HepG2 (cell line): ENCODE measurements around the gene AGER. TPM values are rescaled to one million over a fixed set of nuclear protein-coding genes. Genes with fewer than 3 reads are reported as not detected.

Source experiments
- BRCA1 ChIP-seq: sonication (generic); formaldehyde crosslinking; IDR thresholded peaks from 2 replicates; pipeline ENCODE4 v1.4.0; 2020; ENCODE audit warnings: missing genetic modification reagents
- FIP1L1 ChIP-seq: fragments of 200-400 bp; formaldehyde crosslinking; IDR thresholded peaks from 2 replicates; pipeline ENCODE4 v1.6.1; 2018; ENCODE audit warnings: low read depth, mild to moderate bottlenecking, low read length, moderate library complexity, borderline replicate concordance; ENCODE audit not compliant: insufficient read depth
- GABPA ChIP-seq, 2 experiments: IDR thresholded peaks; 2 replicates each; pipeline ENCODE4 v1.6.1; 2011 to 2016; ENCODE audit warnings: low read depth in 2 of 2, low read length in 1 of 2, missing biosample characterization in 1 of 2, missing genetic modification characterization in 1 of 2
- GATAD1 ChIP-seq: IDR thresholded peaks from 2 replicates; pipeline ENCODE4 v1.6.1; 2016; ENCODE audit warnings: missing genetic modification reagents, missing compliant biosample characterization
- HNF4A ChIP-seq: sonication (generic); formaldehyde crosslinking; IDR thresholded peaks from 2 replicates; pipeline ENCODE4 v1.4.0; 2020; ENCODE audit warnings: missing genetic modification reagents
- MAFF ChIP-seq: IDR thresholded peaks from 2 replicates; pipeline ENCODE4 v1.6.1; 2011; ENCODE audit warnings: low read depth, low read length, improper control_type of control experiment
- MYC ChIP-seq: sonication (generic); formaldehyde crosslinking; IDR thresholded peaks from 2 replicates; pipeline ENCODE4 v1.9.0; 2021; ENCODE audit warnings: missing genetic modification reagents, borderline replicate concordance
- NR2C2 ChIP-seq: sonication (generic); formaldehyde crosslinking; IDR thresholded peaks from 2 replicates; pipeline ENCODE4 v1.4.0; 2020; ENCODE audit warnings: missing genetic modification reagents, mild to moderate bottlenecking, moderate library complexity, borderline replicate concordance
- RBFOX2 ChIP-seq: fragments of 200-400 bp; formaldehyde crosslinking; IDR thresholded peaks from 2 replicates; pipeline ENCODE4 v1.6.1; 2017; ENCODE audit warnings: low read depth, mild to moderate bottlenecking, low read length
- RCOR2 ChIP-seq: IDR thresholded peaks from 2 replicates; pipeline ENCODE4 v1.6.1; 2016; ENCODE audit warnings: missing biosample characterization, missing genetic modification reagents
- RNF2 ChIP-seq: fragments of 450-650 bp; conservative IDR thresholded peaks from 2 replicates; pipeline ENCODE4 v1.6.1; 2016; ENCODE audit warnings: low read depth
- SIX4 ChIP-seq: sonication (generic); formaldehyde crosslinking; IDR thresholded peaks from 2 replicates; pipeline ENCODE4 v1.4.0; 2020; ENCODE audit warnings: missing genetic modification reagents
- ZNF17 ChIP-seq: sonication (generic); formaldehyde crosslinking; IDR thresholded peaks from 2 replicates; pipeline ENCODE4 v1.5.0; 2020; ENCODE audit warnings: mild to moderate bottlenecking, missing genetic modification reagents
- ZNF589 ChIP-seq: sonication (generic); formaldehyde crosslinking; conservative IDR thresholded peaks from 2 replicates; pipeline ENCODE4 v1.8.0; 2022; ENCODE audit warnings: mild to moderate bottlenecking, moderate library complexity, missing genetic modification reagents
- polyA plus RNA-seq, 8 experiments: library from polyadenylated mRNA; depleted of rRNA in 3 of 8; stranded (reverse) in 7 of 8; unstranded in 1 of 8; fragments of >200 nt; fragmentation: Illumina TruSeq in 4 of 8; extraction: Trizol in 4 of 8; gene quantifications; 2 replicates each; pipeline versions ENCODE4 v1.2.1 to v1.2.3, GENCODE V29; 2011 to 2016; ENCODE audit warnings: low read depth in 4 of 8, missing spikeins in 1 of 8, mixed read lengths in 1 of 8; ENCODE audit not compliant: insufficient read depth in 1 of 8
- total RNA-seq, 5 experiments: library from RNA; depleted of rRNA; stranded (reverse); fragments of >200 nt; fragmentation: Illumina TruSeq; extraction: Trizol; gene quantifications; 2 replicates each; pipeline ENCODE4 v1.2.3, GENCODE V29; 2016; ENCODE audit warnings: low read depth in 1 of 5
- TF ChIP-seq, protein P1 (sequence below): IDR thresholded peaks from 2 replicates; pipeline ENCODE4 v1.6.1; 2012; ENCODE audit warnings: inconsistent platforms
- TF ChIP-seq, protein P2 (sequence below): IDR thresholded peaks from 2 replicates; pipeline ENCODE4 v1.6.1; 2012; ENCODE audit warnings: low read length, improper control_type of control experiment
- TF ChIP-seq, protein P3 (sequence below): sonication (generic); formaldehyde crosslinking; IDR thresholded peaks from 2 replicates; pipeline ENCODE4 v1.5.0; 2020; ENCODE audit warnings: missing genetic modification reagents
- TF ChIP-seq, protein P4 (sequence below): sonication (generic); formaldehyde crosslinking; conservative IDR thresholded peaks from 2 replicates; pipeline ENCODE4 v1.4.0; 2020; ENCODE audit warnings: missing genetic modification reagents
- TF ChIP-seq, protein P5 (sequence below), 2 experiments: sonication (generic) in 1 of 2; formaldehyde crosslinking in 1 of 2; IDR thresholded peaks; 2 replicates each; pipeline versions ENCODE4 v1.6.1 to v1.9.0; 2014 to 2022; ENCODE audit warnings: antibody characterized with exemption in 1 of 2, borderline replicate concordance in 1 of 2, inconsistent platforms in 1 of 2, low read depth in 1 of 2, missing genetic modification reagents in 1 of 2

AGER gene
- total and polyA plus RNA-seq, 2 of the 13 experiments (the other 11 are each of a cell fraction or from before 2014, with no cell fraction given) = 1.9 to 5.1 TPM

DNA sequence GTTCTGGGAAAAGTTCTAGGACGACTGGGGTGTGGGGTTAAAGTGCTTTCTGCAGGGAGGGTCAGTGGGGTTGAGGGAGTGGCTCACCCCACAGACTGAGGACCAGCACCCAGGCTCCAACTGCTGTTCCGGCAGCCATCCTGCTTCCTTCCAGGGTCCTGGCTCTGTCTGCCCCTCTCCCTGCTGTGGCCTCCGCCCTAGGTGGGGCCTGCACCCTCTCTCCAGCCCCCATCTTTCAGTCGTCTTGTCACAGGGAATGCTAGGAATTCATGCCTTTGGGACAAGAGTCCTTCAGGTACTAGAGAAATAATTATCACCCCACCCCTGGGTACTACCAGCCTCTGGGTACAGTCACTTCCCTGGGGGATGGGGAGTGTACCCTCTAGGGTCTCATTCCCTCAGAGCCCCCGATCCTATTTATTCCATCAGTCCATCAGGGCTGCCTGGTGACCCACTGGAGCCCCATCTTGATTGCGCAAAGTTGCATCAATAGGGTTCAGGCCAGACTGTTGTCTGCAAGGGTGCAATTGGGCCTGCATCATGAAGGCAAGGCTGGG lies at the start of gene AGER (continued):
- no peak for TF ChIP-seq RNF2
- no peak for TF ChIP-seq FIP1L1
- peak; percentile 5; the same call in 1 of the 2 replicates for TF ChIP-seq GABPA (IDR thresholded peaks at IDR 0.05; ENCODE audit: low read depth, low read length)
- no peak for TF ChIP-seq GABPA (CRISPR knock-in tag; IDR thresholded peaks at IDR 0.05; ENCODE audit: low read depth)
- TF ChIP-seq, protein P1, sequence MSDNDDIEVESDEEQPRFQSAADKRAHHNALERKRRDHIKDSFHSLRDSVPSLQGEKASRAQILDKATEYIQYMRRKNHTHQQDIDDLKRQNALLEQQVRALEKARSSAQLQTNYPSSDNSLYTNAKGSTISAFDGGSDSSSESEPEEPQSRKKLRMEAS = no peak
- TF ChIP-seq, protein P2, sequence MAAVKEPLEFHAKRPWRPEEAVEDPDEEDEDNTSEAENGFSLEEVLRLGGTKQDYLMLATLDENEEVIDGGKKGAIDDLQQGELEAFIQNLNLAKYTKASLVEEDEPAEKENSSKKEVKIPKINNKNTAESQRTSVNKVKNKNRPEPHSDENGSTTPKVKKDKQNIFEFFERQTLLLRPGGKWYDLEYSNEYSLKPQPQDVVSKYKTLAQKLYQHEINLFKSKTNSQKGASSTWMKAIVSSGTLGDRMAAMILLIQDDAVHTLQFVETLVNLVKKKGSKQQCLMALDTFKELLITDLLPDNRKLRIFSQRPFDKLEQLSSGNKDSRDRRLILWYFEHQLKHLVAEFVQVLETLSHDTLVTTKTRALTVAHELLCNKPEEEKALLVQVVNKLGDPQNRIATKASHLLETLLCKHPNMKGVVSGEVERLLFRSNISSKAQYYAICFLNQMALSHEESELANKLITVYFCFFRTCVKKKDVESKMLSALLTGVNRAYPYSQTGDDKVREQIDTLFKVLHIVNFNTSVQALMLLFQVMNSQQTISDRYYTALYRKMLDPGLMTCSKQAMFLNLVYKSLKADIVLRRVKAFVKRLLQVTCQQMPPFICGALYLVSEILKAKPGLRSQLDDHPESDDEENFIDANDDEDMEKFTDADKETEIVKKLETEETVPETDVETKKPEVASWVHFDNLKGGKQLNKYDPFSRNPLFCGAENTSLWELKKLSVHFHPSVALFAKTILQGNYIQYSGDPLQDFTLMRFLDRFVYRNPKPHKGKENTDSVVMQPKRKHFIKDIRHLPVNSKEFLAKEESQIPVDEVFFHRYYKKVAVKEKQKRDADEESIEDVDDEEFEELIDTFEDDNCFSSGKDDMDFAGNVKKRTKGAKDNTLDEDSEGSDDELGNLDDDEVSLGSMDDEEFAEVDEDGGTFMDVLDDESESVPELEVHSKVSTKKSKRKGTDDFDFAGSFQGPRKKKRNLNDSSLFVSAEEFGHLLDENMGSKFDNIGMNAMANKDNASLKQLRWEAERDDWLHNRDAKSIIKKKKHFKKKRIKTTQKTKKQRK = no peak
- peak; percentile 69 for TF ChIP-seq RBFOX2
- no peak for TF ChIP-seq SIX4 (CRISPR knock-in tag)
- TF ChIP-seq RCOR2 = no peak
- peak; percentile 14; the same call in 1 of the 2 replicates for TF ChIP-seq HNF4A (CRISPR knock-in tag)
- no peak for TF ChIP-seq MYC
- TF ChIP-seq, protein P3, sequence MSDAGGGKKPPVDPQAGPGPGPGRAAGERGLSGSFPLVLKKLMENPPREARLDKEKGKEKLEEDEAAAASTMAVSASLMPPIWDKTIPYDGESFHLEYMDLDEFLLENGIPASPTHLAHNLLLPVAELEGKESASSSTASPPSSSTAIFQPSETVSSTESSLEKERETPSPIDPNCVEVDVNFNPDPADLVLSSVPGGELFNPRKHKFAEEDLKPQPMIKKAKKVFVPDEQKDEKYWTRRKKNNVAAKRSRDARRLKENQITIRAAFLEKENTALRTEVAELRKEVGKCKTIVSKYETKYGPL = no peak
- TF ChIP-seq GATAD1 (CRISPR knock-in tag) = no peak
- no peak for TF ChIP-seq MAFF
- TF ChIP-seq ZNF17 (CRISPR knock-in tag) = no peak
- TF ChIP-seq, protein P4, sequence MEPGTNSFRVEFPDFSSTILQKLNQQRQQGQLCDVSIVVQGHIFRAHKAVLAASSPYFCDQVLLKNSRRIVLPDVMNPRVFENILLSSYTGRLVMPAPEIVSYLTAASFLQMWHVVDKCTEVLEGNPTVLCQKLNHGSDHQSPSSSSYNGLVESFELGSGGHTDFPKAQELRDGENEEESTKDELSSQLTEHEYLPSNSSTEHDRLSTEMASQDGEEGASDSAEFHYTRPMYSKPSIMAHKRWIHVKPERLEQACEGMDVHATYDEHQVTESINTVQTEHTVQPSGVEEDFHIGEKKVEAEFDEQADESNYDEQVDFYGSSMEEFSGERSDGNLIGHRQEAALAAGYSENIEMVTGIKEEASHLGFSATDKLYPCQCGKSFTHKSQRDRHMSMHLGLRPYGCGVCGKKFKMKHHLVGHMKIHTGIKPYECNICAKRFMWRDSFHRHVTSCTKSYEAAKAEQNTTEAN (CRISPR knock-in tag) = no peak
- TF ChIP-seq BRCA1 = no peak
- TF ChIP-seq, protein P5, sequence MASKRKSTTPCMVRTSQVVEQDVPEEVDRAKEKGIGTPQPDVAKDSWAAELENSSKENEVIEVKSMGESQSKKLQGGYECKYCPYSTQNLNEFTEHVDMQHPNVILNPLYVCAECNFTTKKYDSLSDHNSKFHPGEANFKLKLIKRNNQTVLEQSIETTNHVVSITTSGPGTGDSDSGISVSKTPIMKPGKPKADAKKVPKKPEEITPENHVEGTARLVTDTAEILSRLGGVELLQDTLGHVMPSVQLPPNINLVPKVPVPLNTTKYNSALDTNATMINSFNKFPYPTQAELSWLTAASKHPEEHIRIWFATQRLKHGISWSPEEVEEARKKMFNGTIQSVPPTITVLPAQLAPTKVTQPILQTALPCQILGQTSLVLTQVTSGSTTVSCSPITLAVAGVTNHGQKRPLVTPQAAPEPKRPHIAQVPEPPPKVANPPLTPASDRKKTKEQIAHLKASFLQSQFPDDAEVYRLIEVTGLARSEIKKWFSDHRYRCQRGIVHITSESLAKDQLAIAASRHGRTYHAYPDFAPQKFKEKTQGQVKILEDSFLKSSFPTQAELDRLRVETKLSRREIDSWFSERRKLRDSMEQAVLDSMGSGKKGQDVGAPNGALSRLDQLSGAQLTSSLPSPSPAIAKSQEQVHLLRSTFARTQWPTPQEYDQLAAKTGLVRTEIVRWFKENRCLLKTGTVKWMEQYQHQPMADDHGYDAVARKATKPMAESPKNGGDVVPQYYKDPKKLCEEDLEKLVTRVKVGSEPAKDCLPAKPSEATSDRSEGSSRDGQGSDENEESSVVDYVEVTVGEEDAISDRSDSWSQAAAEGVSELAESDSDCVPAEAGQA (IDR thresholded peaks at IDR 0.05; ENCODE audit: low read depth) = no peak
- TF ChIP-seq, protein P5 (CRISPR knock-in tag; IDR thresholded peaks at IDR 0.05; ENCODE audit: borderline replicate concordance) = no peak
- no peak for TF ChIP-seq ZNF589
- TF ChIP-seq NR2C2 (CRISPR knock-in tag) = no peak
